HG03060 (cell line): ENCODE data around the gene NLN.
"Not testable (repeated sequence)": the region's sequence is repeated elsewhere in the genome, so short reads cannot be mapped to it uniquely, and the experiment has no call there.

Experiments
- ATAC-seq: cut with Tn5 transposase; IDR thresholded peaks from one replicate; pipeline ENCODE4 v1.9.1; 2021; ENCODE audit warnings: low read depth, moderate number of reproducible peaks; ENCODE audit not compliant: unreplicated experiment

Gene NLN

GRCh38 chr5:65828022-65828896 lies 106.3 kb downstream of the NLN start:
- no peak for ATAC-seq

- no peak for ATAC-seq
These were observed 108.9 kb downstream of the NLN start for GRCh38 chr5:65830856-65831255.

GRCh38 chr5:65831276-65831675 lies 109.3 kb downstream of the NLN start:
- no peak for ATAC-seq

- ATAC-seq = no peak
These were observed 110.1 kb downstream of the NLN start for GRCh38 chr5:65832152-65832551.

- ATAC-seq = no peak
These were observed 110.7 kb downstream of the NLN start for GRCh38 chr5:65832603-65833228.

- ATAC-seq = no peak
These were observed 111.8 kb downstream of the NLN start for GRCh38 chr5:65833780-65834179.

- no peak for ATAC-seq
These were observed 112.3 kb downstream of the NLN start for GRCh38 chr5:65834306-65834705.

- ATAC-seq = no peak
These were observed 113.2 kb downstream of the NLN start for GRCh38 chr5:65835191-65835590.

GRCh38 chr5:65837139-65837538 lies 115.1 kb downstream of the NLN start:
- ATAC-seq = no peak

- not testable (repeated sequence) for ATAC-seq
These were observed 117.2 kb downstream of the NLN start for GRCh38 chr5:65839170-65839569.

- ATAC-seq = no peak
These were observed 118.1 kb downstream of the NLN start for GRCh38 chr5:65840071-65840470.

- ATAC-seq = not testable (repeated sequence)
These were observed 122.8 kb downstream of the NLN start for GRCh38 chr5:65844763-65845162.

- ATAC-seq = no peak
These were observed 124.1 kb downstream of the NLN start for GRCh38 chr5:65846101-65846500.

GRCh38 chr5:65847019-65847418 lies 125.0 kb downstream of the NLN start:
- ATAC-seq = not testable (repeated sequence)

- ATAC-seq = not testable (repeated sequence)
These were observed 127.9 kb downstream of the NLN start for GRCh38 chr5:65849918-65850317.

GRCh38 chr5:65854925-65855324 lies 132.9 kb downstream of the NLN start:
- ATAC-seq = no peak

GRCh38 chr5:65855766-65856315 lies 133.8 kb downstream of the NLN start:
- no peak for ATAC-seq

GRCh38 chr5:65856520-65856919 lies 134.5 kb downstream of the NLN start:
- no peak for ATAC-seq

GRCh38 chr5:65858316-65858715 lies 136.3 kb downstream of the NLN start:
- no peak for ATAC-seq

GRCh38 chr5:65861830-65862241 lies 139.8 kb downstream of the NLN start:
- ATAC-seq = no peak

- ATAC-seq = no peak
These were observed 140.4 kb downstream of the NLN start for GRCh38 chr5:65862384-65862783.

- ATAC-seq = no peak
These were observed 141.7 kb downstream of the NLN start for GRCh38 chr5:65863747-65864146.
